ENCODE measurements around the gene LINGO1.

DNA sequence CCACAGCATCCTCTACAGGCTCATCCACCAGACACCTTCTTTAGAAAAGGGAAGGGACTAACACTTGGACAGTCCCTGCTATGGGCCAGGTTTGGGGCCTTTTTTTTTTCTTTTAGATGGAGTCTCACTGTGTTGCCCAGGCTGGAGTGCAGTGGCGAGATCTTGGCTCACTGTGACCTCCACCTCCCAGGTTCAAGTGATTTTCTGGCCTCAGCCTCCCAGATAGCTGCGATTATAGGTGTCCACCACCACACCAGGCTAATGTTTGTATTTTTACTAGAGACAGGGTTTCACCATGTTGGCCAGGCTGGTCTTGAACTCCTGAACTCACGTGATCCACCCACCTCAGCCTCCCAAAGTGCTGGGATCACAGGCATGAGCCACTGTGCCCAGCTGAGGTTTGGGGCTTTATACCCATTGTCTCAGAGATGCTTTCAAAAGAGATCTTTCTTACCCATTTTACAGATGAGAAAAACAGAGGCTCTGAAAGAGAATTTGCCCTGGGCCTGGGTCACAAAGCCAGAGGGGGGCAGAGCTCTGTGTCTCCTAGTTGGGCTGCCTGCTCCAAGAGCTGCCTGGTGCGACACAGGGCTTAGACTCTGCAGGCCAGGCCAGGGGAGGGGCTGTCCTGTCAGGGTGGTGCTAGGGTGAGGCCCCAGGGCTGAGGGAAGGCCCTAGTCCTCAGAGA, 11.6 kb downstream of the LINGO1 start:
- TF ChIP-seq CTCF (IDR thresholded peaks at IDR 0.05), result no peak
- no peak for TF ChIP-seq POLR2A (IDR thresholded peaks at IDR 0.05)
